A673 (cell line): ENCODE data around the gene NLRP5.

Experiments
- CTCF ChIP-seq: fragments of 300-800, 200-600 bp; sonication (generic); conservative IDR thresholded peaks from 2 replicates; pipeline ENCODE4 v1.5.1; 2017; ENCODE audit warnings: low read depth, mild to moderate bottlenecking, antibody characterized with exemption, low read length, moderate library complexity, mixed read lengths
- EZH2 ChIP-seq: fragments of 200-600 bp; sonication (generic); IDR thresholded peaks from 2 replicates; pipeline ENCODE4 v1.6.1; 2017; ENCODE audit warnings: borderline replicate concordance, low read depth, mild to moderate bottlenecking, mixed read lengths, antibody characterized with exemption, low read length; ENCODE audit not compliant: poor library complexity, severe bottlenecking

GRCh38 chr19:56091066-56091490, 104.5 kb downstream of the NLRP5 start:
- no peak for TF ChIP-seq CTCF
- no peak for TF ChIP-seq EZH2
